ENCODE data around the gene ANKS3.

The ANKS3 gene

GRCh38 chr16:4709481-4709880, 24.6 kb downstream of the ANKS3 start:
- Histone ChIP-seq H4K8ac (ENCODE audit: low read depth, low read length) (no peak overlapping the region), H3K23ac (ENCODE audit: low read depth, low read length, poor library complexity) (no peak overlapping the region), H2BK15ac (ENCODE audit: low read length) (no peak overlapping the region), H3K4ac (ENCODE audit: low read length) (no peak overlapping the region), H2BK12ac (ENCODE audit: low read length) (no peak overlapping the region), H4K91ac (ENCODE audit: low read depth, low read length, poor library complexity) (no peak overlapping the region), H3K36me3 (replicated peaks in 1 of 2; ENCODE audit: control insufficient read depth in 2 of 2, insufficient read depth in 2 of 2, low read length in 2 of 2) (peaks cover 15 to 73% of the 10 kb centered on the region in 2 donors), H3K14ac (ENCODE audit: low read length) (no peak overlapping the region), H2BK120ac (ENCODE audit: low read depth, low read length) (no peak overlapping the region), H3K9ac (ENCODE audit: low read depth, low read length, poor library complexity) (no peak overlapping the region), H2AFZ (ENCODE audit: low read length) (no peak overlapping the region), H3K18ac (ENCODE audit: low read length) (no peak overlapping the region), H3K79me1 (ENCODE audit: low read depth, low read length) (peaks cover 3% of the 10 kb centered on the region), H3K4me1 (ENCODE audit: control insufficient read depth in 2 of 2, insufficient read depth in 1 of 2, low read depth in 1 of 2, low read length in 2 of 2) (no peaks in the 10 kb centered on the region), H3K4me3 (ENCODE audit: low read length in 2 of 2) (no peak overlapping the region), H2AK5ac (ENCODE audit: low read depth, low read length) (no peak overlapping the region), H2BK5ac (ENCODE audit: low read length) (no peak overlapping the region), H3K9me3 (replicated peaks in 1 of 2; ENCODE audit: control insufficient read depth in 2 of 2, insufficient read depth in 1 of 2, low read depth in 1 of 2, low read length in 2 of 2) (no peaks in the 10 kb centered on the region), H3K4me2 (ENCODE audit: insufficient read depth, low read length, poor library complexity, severe bottlenecking) (no peak overlapping the region), H3K27me3 (ENCODE audit: control insufficient read depth in 3 of 3, insufficient read depth in 3 of 3, low read depth in 1 of 3, low read length in 3 of 3) (no peaks in the 10 kb centered on the region), H3K27ac (replicated peaks; ENCODE audit: low read length) (no peak overlapping the region)
- no peak for DNase-seq (ENCODE audit: low spot score)
- WGBS, 2 donors (ENCODE audit: extremely low coverage in 2 of 2, insufficient read length in 2 of 2, insufficient replicate concordance in 1 of 2) = no CpG with 5 or more reads among the region's 4 CpGs

GRCh38 chr16:4706871-4707270, 27.2 kb downstream of the ANKS3 start:
- Histone ChIP-seq H3K18ac (ENCODE audit: low read length) (no peak overlapping the region), H2AK5ac (ENCODE audit: low read depth, low read length) (no peak overlapping the region), H4K91ac (ENCODE audit: low read depth, low read length, poor library complexity) (no peak overlapping the region), H3K23ac (ENCODE audit: low read depth, low read length, poor library complexity) (no peak overlapping the region), H3K9ac (ENCODE audit: low read depth, low read length, poor library complexity) (no peak overlapping the region), H2AFZ (ENCODE audit: low read length) (no peak overlapping the region), H3K79me1 (ENCODE audit: low read depth, low read length) (peaks cover 5% of the 10 kb centered on the region), H3K4me3 (ENCODE audit: low read length in 2 of 2) (peak overlapping the region in 1 of 2 donors; percentile 55), H2BK120ac (ENCODE audit: low read depth, low read length) (no peak overlapping the region), H2BK5ac (ENCODE audit: low read length) (no peak overlapping the region), H3K36me3 (replicated peaks in 1 of 2; ENCODE audit: control insufficient read depth in 2 of 2, insufficient read depth in 2 of 2, low read length in 2 of 2) (peaks cover 20 to 70% of the 10 kb centered on the region in 2 donors), H3K14ac (ENCODE audit: low read length) (no peak overlapping the region), H3K4me2 (ENCODE audit: insufficient read depth, low read length, poor library complexity, severe bottlenecking) (no peak overlapping the region), H4K8ac (ENCODE audit: low read depth, low read length) (no peak overlapping the region), H3K27ac (replicated peaks; ENCODE audit: low read length) (no peak overlapping the region), H2BK12ac (ENCODE audit: low read length) (no peak overlapping the region), H2BK15ac (ENCODE audit: low read length) (no peak overlapping the region), H3K4ac (ENCODE audit: low read length) (no peak overlapping the region), H3K4me1 (ENCODE audit: control insufficient read depth in 2 of 2, insufficient read depth in 1 of 2, low read depth in 1 of 2, low read length in 2 of 2) (no peaks in the 10 kb centered on the region), H3K27me3 (ENCODE audit: control insufficient read depth in 3 of 3, insufficient read depth in 3 of 3, low read depth in 1 of 3, low read length in 3 of 3) (no peaks in the 10 kb centered on the region), H3K9me3 (replicated peaks in 1 of 2; ENCODE audit: control insufficient read depth in 2 of 2, insufficient read depth in 1 of 2, low read depth in 1 of 2, low read length in 2 of 2) (no peaks in the 10 kb centered on the region)
- DNase-seq (ENCODE audit: low spot score) = no peak
- no CpG with 5 or more reads among the region's 7 CpGs for WGBS, 2 donors (ENCODE audit: extremely low coverage in 2 of 2, insufficient read length in 2 of 2, insufficient replicate concordance in 1 of 2)

GRCh38 chr16:4704913-4705312, 29.2 kb downstream of the ANKS3 start:
- Histone ChIP-seq H2BK12ac (ENCODE audit: low read length) (no peak overlapping the region), H3K9me3 (replicated peaks in 1 of 2; ENCODE audit: control insufficient read depth in 2 of 2, insufficient read depth in 1 of 2, low read depth in 1 of 2, low read length in 2 of 2) (no peaks in the 10 kb centered on the region), H2AFZ (ENCODE audit: low read length) (no peak overlapping the region), H3K9ac (ENCODE audit: low read depth, low read length, poor library complexity) (no peak overlapping the region), H3K27me3 (ENCODE audit: control insufficient read depth in 3 of 3, insufficient read depth in 3 of 3, low read depth in 1 of 3, low read length in 3 of 3) (no peaks in the 10 kb centered on the region), H3K4ac (ENCODE audit: low read length) (no peak overlapping the region), H3K27ac (replicated peaks; ENCODE audit: low read length) (no peak overlapping the region), H3K18ac (ENCODE audit: low read length) (no peak overlapping the region), H3K14ac (ENCODE audit: low read length) (no peak overlapping the region), H4K8ac (ENCODE audit: low read depth, low read length) (no peak overlapping the region), H2BK5ac (ENCODE audit: low read length) (no peak overlapping the region), H3K4me3 (ENCODE audit: low read length in 2 of 2) (no peak overlapping the region), H3K36me3 (replicated peaks in 1 of 2; ENCODE audit: control insufficient read depth in 2 of 2, insufficient read depth in 2 of 2, low read length in 2 of 2) (peaks cover 29 to 73% of the 10 kb centered on the region in 2 donors), H2AK5ac (ENCODE audit: low read depth, low read length) (no peak overlapping the region), H2BK15ac (ENCODE audit: low read length) (no peak overlapping the region), H3K4me1 (ENCODE audit: control insufficient read depth in 2 of 2, insufficient read depth in 1 of 2, low read depth in 1 of 2, low read length in 2 of 2) (no peaks in the 10 kb centered on the region), H3K4me2 (ENCODE audit: insufficient read depth, low read length, poor library complexity, severe bottlenecking) (no peak overlapping the region), H2BK120ac (ENCODE audit: low read depth, low read length) (no peak overlapping the region), H3K23ac (ENCODE audit: low read depth, low read length, poor library complexity) (no peak overlapping the region), H4K91ac (ENCODE audit: low read depth, low read length, poor library complexity) (no peak overlapping the region), H3K79me1 (ENCODE audit: low read depth, low read length) (peaks cover 9% of the 10 kb centered on the region)
- WGBS, 2 donors (ENCODE audit: extremely low coverage in 2 of 2, insufficient read length in 2 of 2, insufficient replicate concordance in 1 of 2) = no CpG with 5 or more reads among the region's 14 CpGs
- no peak for DNase-seq (ENCODE audit: low spot score)

GRCh38 chr16:4704491-4704890, 29.6 kb downstream of the ANKS3 start:
- no peak overlapping the region for H2BK12ac ChIP-seq (ENCODE audit: low read length)
- H2AK5ac ChIP-seq (ENCODE audit: low read depth, low read length) = no peak overlapping the region
- no peak overlapping the region for H4K91ac ChIP-seq (ENCODE audit: low read depth, low read length, poor library complexity)
- peaks cover 9% of the 10 kb centered on the region for H3K79me1 ChIP-seq (ENCODE audit: low read depth, low read length)
- H3K23ac ChIP-seq (ENCODE audit: low read depth, low read length, poor library complexity) = no peak overlapping the region
- H3K4me1 ChIP-seq (ENCODE audit: control insufficient read depth in 2 of 2, insufficient read depth in 1 of 2, low read depth in 1 of 2, low read length in 2 of 2) = no peaks in the 10 kb centered on the region
- no peak overlapping the region for H3K14ac ChIP-seq (ENCODE audit: low read length)
- H3K4ac ChIP-seq (ENCODE audit: low read length) = no peak overlapping the region
- H3K9ac ChIP-seq (ENCODE audit: low read depth, low read length, poor library complexity) = no peak overlapping the region
- H3K27me3 ChIP-seq (ENCODE audit: control insufficient read depth in 3 of 3, insufficient read depth in 3 of 3, low read depth in 1 of 3, low read length in 3 of 3) = no peaks in the 10 kb centered on the region
- H3K36me3 ChIP-seq (replicated peaks in 1 of 2; ENCODE audit: control insufficient read depth in 2 of 2, insufficient read depth in 2 of 2, low read length in 2 of 2) = peaks cover 30 to 73% of the 10 kb centered on the region in 2 donors
- H3K4me3 ChIP-seq (ENCODE audit: low read length in 2 of 2) = no peak overlapping the region
- no peaks in the 10 kb centered on the region for H3K9me3 ChIP-seq (replicated peaks in 1 of 2; ENCODE audit: control insufficient read depth in 2 of 2, insufficient read depth in 1 of 2, low read depth in 1 of 2, low read length in 2 of 2)
- no peak overlapping the region for H2BK120ac ChIP-seq (ENCODE audit: low read depth, low read length)
- H2AFZ ChIP-seq (ENCODE audit: low read length) = no peak overlapping the region
- no peak for DNase-seq (ENCODE audit: low spot score)
- WGBS, 2 donors (ENCODE audit: extremely low coverage in 2 of 2, insufficient read length in 2 of 2, insufficient replicate concordance in 1 of 2) = no CpG with 5 or more reads among the region's 8 CpGs
- no peak overlapping the region for H2BK5ac ChIP-seq (ENCODE audit: low read length)
- H2BK15ac ChIP-seq (ENCODE audit: low read length) = no peak overlapping the region
- no peak overlapping the region for H3K18ac ChIP-seq (ENCODE audit: low read length)
- no peak overlapping the region for H3K27ac ChIP-seq (replicated peaks; ENCODE audit: low read length)
- no peak overlapping the region for H4K8ac ChIP-seq (ENCODE audit: low read depth, low read length)
- no peak overlapping the region for H3K4me2 ChIP-seq (ENCODE audit: insufficient read depth, low read length, poor library complexity, severe bottlenecking)

Measured in neuronal stem cell (in vitro differentiated cells).